LNCAP (cell line): Measurements from ENCODE around the gene COMMD2.

Source experiments
- TF ChIP-seq, protein P1 (sequence below): fragments of 450-650 bp; IDR thresholded peaks from 2 replicates; pipeline ENCODE4 v1.5.1; 2017; ENCODE audit warnings: mild to moderate bottlenecking

The COMMD2 gene

GRCh38 chr3:149717391-149718056, 34.8 kb downstream of the COMMD2 start:
- TF ChIP-seq, protein P1, sequence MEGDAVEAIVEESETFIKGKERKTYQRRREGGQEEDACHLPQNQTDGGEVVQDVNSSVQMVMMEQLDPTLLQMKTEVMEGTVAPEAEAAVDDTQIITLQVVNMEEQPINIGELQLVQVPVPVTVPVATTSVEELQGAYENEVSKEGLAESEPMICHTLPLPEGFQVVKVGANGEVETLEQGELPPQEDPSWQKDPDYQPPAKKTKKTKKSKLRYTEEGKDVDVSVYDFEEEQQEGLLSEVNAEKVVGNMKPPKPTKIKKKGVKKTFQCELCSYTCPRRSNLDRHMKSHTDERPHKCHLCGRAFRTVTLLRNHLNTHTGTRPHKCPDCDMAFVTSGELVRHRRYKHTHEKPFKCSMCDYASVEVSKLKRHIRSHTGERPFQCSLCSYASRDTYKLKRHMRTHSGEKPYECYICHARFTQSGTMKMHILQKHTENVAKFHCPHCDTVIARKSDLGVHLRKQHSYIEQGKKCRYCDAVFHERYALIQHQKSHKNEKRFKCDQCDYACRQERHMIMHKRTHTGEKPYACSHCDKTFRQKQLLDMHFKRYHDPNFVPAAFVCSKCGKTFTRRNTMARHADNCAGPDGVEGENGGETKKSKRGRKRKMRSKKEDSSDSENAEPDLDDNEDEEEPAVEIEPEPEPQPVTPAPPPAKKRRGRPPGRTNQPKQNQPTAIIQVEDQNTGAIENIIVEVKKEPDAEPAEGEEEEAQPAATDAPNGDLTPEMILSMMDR, result peak; percentile 71

- TF ChIP-seq, protein P1, result no peak
Observed at GRCh38 chr3:149716984-149717383, 35.3 kb downstream of the COMMD2 start.

- TF ChIP-seq, protein P1, result no peak
Observed at GRCh38 chr3:149715247-149715646, 37.0 kb downstream of the COMMD2 start.

DNA sequence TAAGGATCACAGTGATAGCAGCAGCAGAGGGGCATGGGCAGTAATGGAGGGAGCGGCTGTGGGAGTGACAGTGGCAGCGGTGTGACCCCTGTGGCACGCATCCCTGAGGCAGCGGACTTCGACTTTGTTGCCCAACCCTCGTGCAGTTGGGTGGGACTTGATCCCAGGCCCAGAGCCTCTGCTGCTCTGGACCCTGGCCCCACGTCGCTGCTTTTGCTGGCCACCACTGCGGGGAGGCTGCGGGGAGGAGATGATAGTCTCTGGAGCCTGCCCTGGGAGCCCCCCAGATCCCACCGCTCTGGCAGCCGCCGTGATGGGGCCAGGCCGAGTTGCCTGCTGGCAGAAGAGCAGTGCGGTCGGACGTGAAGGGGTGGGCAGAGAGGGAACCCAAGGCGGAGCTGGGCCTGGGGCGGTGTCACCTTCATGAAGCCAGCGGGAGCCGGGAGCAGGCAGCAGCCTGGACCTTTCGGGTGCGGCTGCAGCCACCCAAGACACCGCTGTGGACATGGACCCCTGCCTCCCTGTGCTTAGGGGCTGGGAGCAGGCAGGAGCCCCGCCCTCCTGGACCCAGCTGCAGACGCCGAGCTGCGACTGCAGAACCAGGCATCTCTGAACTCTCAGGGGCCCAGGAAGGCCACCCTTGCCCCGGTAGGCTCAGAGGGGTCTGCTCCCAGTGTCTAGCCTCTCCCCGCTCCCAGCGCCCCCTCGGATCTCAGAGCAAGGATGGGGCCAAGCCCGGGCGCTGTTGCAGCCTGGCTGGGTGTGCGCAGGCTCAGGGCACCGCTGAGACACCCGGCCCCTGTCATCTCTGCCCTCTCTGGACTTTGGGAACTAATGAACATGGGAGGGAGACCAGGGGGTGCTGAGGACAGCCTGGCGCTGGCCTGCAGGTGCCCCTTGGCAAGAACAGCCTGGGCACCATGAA, 38.3 kb downstream of the COMMD2 start:
- TF ChIP-seq, protein P1, result no peak

GRCh38 chr3:149706905-149707304, 45.4 kb downstream of the COMMD2 start:
- TF ChIP-seq, protein P1, result no peak

- TF ChIP-seq, protein P1, result no peak
Observed at GRCh38 chr3:149705416-149705815, 46.9 kb downstream of the COMMD2 start.

DNA sequence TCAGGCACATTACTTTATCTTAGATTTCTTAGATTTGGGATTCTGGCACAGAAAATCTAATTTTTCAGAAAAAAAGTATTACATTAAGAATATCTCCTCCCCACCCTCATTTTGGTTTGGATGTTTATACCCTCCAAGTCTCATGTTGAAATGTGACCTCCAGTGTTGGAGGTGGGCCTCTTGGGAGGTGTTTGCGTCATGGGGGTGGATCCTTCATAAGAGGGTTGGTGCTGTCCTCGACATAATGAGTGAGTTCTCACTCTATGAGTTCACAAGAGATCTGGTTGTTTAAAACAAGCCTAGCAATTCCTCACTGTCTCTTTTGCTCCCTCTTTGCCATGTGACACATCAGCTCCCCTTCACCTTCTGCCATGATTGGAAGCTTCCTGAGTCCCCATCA, 48.8 kb downstream of the COMMD2 start:
- TF ChIP-seq, protein P1, result no peak
